ENCODE data around the gene ARHGAP28.

The ARHGAP28 gene

GRCh38 chr18:6752202-6752860, 22.8 kb downstream of the ARHGAP28 start:
- TF ChIP-seq CTCF (IDR thresholded peaks at IDR 0.05; ENCODE audit: extremely low read depth, missing control alignments) = no peak

GRCh38 chr18:6755107-6755506, 25.6 kb downstream of the ARHGAP28 start:
- no peak for DNase-seq (ENCODE audit: low spot score)

More at GRCh38 chr18:6752202-6752860, 22.8 kb downstream of the ARHGAP28 start:
- DNase-seq (ENCODE audit: low spot score) = no peak

GRCh38 chr18:6757931-6758330, 28.4 kb downstream of the ARHGAP28 start:
- DNase-seq (ENCODE audit: low spot score) = no peak
- no peak for TF ChIP-seq CTCF (IDR thresholded peaks at IDR 0.05; ENCODE audit: extremely low read depth, missing control alignments)

More at GRCh38 chr18:6755107-6755506, 25.6 kb downstream of the ARHGAP28 start:
- no peak for TF ChIP-seq CTCF (IDR thresholded peaks at IDR 0.05; ENCODE audit: extremely low read depth, missing control alignments)

- DNase-seq (ENCODE audit: low spot score) = no peak
- TF ChIP-seq CTCF (IDR thresholded peaks at IDR 0.05; ENCODE audit: extremely low read depth, missing control alignments) = no peak
These were observed 30.1 kb downstream of the ARHGAP28 start for GRCh38 chr18:6759579-6759978.

GRCh38 chr18:6763524-6763923, 34.0 kb downstream of the ARHGAP28 start:
- no peak for TF ChIP-seq CTCF (IDR thresholded peaks at IDR 0.05; ENCODE audit: extremely low read depth, missing control alignments)
- no peak for DNase-seq (ENCODE audit: low spot score)

- no peak for TF ChIP-seq CTCF (IDR thresholded peaks at IDR 0.05; ENCODE audit: extremely low read depth, missing control alignments)
- DNase-seq (ENCODE audit: low spot score) = no peak
These were observed 34.9 kb downstream of the ARHGAP28 start for GRCh38 chr18:6764382-6764781.

GRCh38 chr18:6773777-6774176, 44.3 kb downstream of the ARHGAP28 start:
- TF ChIP-seq CTCF (IDR thresholded peaks at IDR 0.05; ENCODE audit: extremely low read depth, missing control alignments) = no peak
- DNase-seq (ENCODE audit: low spot score) = no peak

All from GM20000 (cell line).